Dendritic cell treated with granulocyte-macrophage colony-stimulating factor and Interleukin-4, amounts not matched to agents 40 ng/mL and 50 ng/mL, for 4 days (primary cell): ENCODE results near the gene MOSMO.
"Not testable (repeated sequence)": the region's sequence is repeated elsewhere in the genome, so short reads cannot be mapped to it uniquely, and the experiment has no call there.

Experiments used
- H3K27ac Mint-ChIP-seq: one replicate; pipeline ENCODE4 v1.8.0; 2022; ENCODE audit warnings: mild to moderate bottlenecking, mixed read lengths
- H3K27me3 Mint-ChIP-seq: one replicate; pipeline ENCODE4 v1.8.0; 2022; ENCODE audit warnings: mild to moderate bottlenecking, mixed read lengths
- H3K36me3 Mint-ChIP-seq: one replicate; pipeline ENCODE4 v1.8.0; 2022; ENCODE audit warnings: low read depth, mixed read lengths
- H3K4me1 Mint-ChIP-seq: one replicate; pipeline ENCODE4 v1.8.0; 2022; ENCODE audit warnings: low read depth, mixed read lengths
- H3K4me3 Mint-ChIP-seq: one replicate; pipeline ENCODE4 v1.8.0; 2022; ENCODE audit warnings: mild to moderate bottlenecking, moderate library complexity, mixed read lengths
- H3K9me3 Mint-ChIP-seq: one replicate; pipeline ENCODE4 v1.8.0; 2022; ENCODE audit warnings: mixed read lengths
- intact Hi-C: fragments of 100-400 bp; cut with micrococcal nuclease; formaldehyde crosslinking; loops from one replicate; pipeline ENCODE4 v1.15.0; 2022

Gene MOSMO

GRCh38 chr16:22099256-22099975, 91.5 kb downstream of the MOSMO start:
- peaks cover 5% of the 10 kb centered on the region for H3K4me1 Mint-ChIP-seq
- H3K27ac Mint-ChIP-seq = no peak overlapping the region
- no peaks in the 10 kb centered on the region for H3K36me3 Mint-ChIP-seq
- peaks cover 5% of the 10 kb centered on the region for H3K27me3 Mint-ChIP-seq
- H3K4me3 Mint-ChIP-seq = no peak overlapping the region
- H3K9me3 Mint-ChIP-seq = no peaks in the 10 kb centered on the region
- intact Hi-C loops = no loop called here

GRCh38 chr16:22103441-22103840, 95.5 kb downstream of the MOSMO start:
- Mint-ChIP-seq H3K9me3 (no peaks in the 10 kb centered on the region), H3K4me1 (peaks cover 5% of the 10 kb centered on the region), H3K4me3 (no peak overlapping the region), H3K27me3 (peaks cover 3% of the 10 kb centered on the region), H3K36me3 (no peaks in the 10 kb centered on the region), H3K27ac (no peak overlapping the region)
- intact Hi-C loops = no loop called here

- intact Hi-C loops = no loop called here
- Mint-ChIP-seq H3K9me3 (no peaks in the 10 kb centered on the region), H3K27ac (no peak overlapping the region)
Observed at GRCh38 chr16:22109258-22109898, 101.5 kb downstream of the MOSMO start.

GRCh38 chr16:22111629-22112028, 103.7 kb downstream of the MOSMO start:
- H3K4me3 Mint-ChIP-seq, H3K9me3 Mint-ChIP-seq, H3K4me1 Mint-ChIP-seq, H3K27me3 Mint-ChIP-seq, H3K27ac Mint-ChIP-seq, intact Hi-C loops, H3K36me3 Mint-ChIP-seq: not testable (repeated sequence)

More at GRCh38 chr16:22109258-22109898, 101.5 kb downstream of the MOSMO start:
- Mint-ChIP-seq H3K36me3 (no peaks in the 10 kb centered on the region), H3K4me1 (no peaks in the 10 kb centered on the region), H3K27me3 (peaks cover 6% of the 10 kb centered on the region), H3K4me3 (no peak overlapping the region)

GRCh38 chr16:22116095-22116700, 108.3 kb downstream of the MOSMO start:
- H3K27ac Mint-ChIP-seq = no peak overlapping the region
- H3K4me1 Mint-ChIP-seq = no peaks in the 10 kb centered on the region
- intact Hi-C loops = no loop called here
- no peak overlapping the region for H3K4me3 Mint-ChIP-seq
- H3K9me3 Mint-ChIP-seq = no peaks in the 10 kb centered on the region
- H3K27me3 Mint-ChIP-seq = no peaks in the 10 kb centered on the region
- H3K36me3 Mint-ChIP-seq = no peaks in the 10 kb centered on the region

GRCh38 chr16:22117609-22118008, 109.7 kb downstream of the MOSMO start:
- Mint-ChIP-seq H3K4me3 (no peak overlapping the region), H3K27me3 (no peaks in the 10 kb centered on the region), H3K4me1 (no peaks in the 10 kb centered on the region), H3K9me3 (no peaks in the 10 kb centered on the region), H3K27ac (no peak overlapping the region), H3K36me3 (no peaks in the 10 kb centered on the region)
- intact Hi-C loops = no loop called here

GRCh38 chr16:22120440-22120839, 112.5 kb downstream of the MOSMO start:
- H3K4me1 Mint-ChIP-seq = peaks cover 10% of the 10 kb centered on the region
- intact Hi-C loops = no loop called here
- H3K9me3 Mint-ChIP-seq = no peaks in the 10 kb centered on the region
- no peaks in the 10 kb centered on the region for H3K27me3 Mint-ChIP-seq
- H3K4me3 Mint-ChIP-seq = no peak overlapping the region
- H3K36me3 Mint-ChIP-seq = no peaks in the 10 kb centered on the region
- no peak overlapping the region for H3K27ac Mint-ChIP-seq

- Mint-ChIP-seq H3K4me3 (no peak overlapping the region), H3K36me3 (no peaks in the 10 kb centered on the region), H3K4me1 (peaks cover 10% of the 10 kb centered on the region), H3K27ac (no peak overlapping the region), H3K27me3 (no peaks in the 10 kb centered on the region), H3K9me3 (no peaks in the 10 kb centered on the region)
- intact Hi-C loops = no loop called here
Observed at GRCh38 chr16:22122239-22122638, 114.3 kb downstream of the MOSMO start.

GRCh38 chr16:22123146-22123545, 115.2 kb downstream of the MOSMO start:
- H3K27me3 Mint-ChIP-seq = no peaks in the 10 kb centered on the region
- H3K4me1 Mint-ChIP-seq = peaks cover 10% of the 10 kb centered on the region
- H3K9me3 Mint-ChIP-seq = no peaks in the 10 kb centered on the region
- H3K27ac Mint-ChIP-seq = no peak overlapping the region
- no peaks in the 10 kb centered on the region for H3K36me3 Mint-ChIP-seq
- H3K4me3 Mint-ChIP-seq = no peak overlapping the region
- intact Hi-C loops = no loop called here

GRCh38 chr16:22123759-22124490, 116.0 kb downstream of the MOSMO start:
- Mint-ChIP-seq H3K27me3 (no peaks in the 10 kb centered on the region), H3K4me3 (no peak overlapping the region), H3K27ac (no peak overlapping the region), H3K4me1 (peaks cover 10% of the 10 kb centered on the region), H3K36me3 (no peaks in the 10 kb centered on the region), H3K9me3 (no peaks in the 10 kb centered on the region)
- intact Hi-C loops = no loop called here

- Mint-ChIP-seq H3K4me3 (no peak overlapping the region), H3K27ac (no peak overlapping the region), H3K4me1 (peaks cover 10% of the 10 kb centered on the region), H3K9me3 (no peaks in the 10 kb centered on the region), H3K36me3 (no peaks in the 10 kb centered on the region), H3K27me3 (peaks cover 3% of the 10 kb centered on the region)
- intact Hi-C loops = no loop called here
Observed at GRCh38 chr16:22124583-22125284, 116.8 kb downstream of the MOSMO start.

- no peaks in the 10 kb centered on the region for H3K9me3 Mint-ChIP-seq
- no peaks in the 10 kb centered on the region for H3K36me3 Mint-ChIP-seq
- H3K4me3 Mint-ChIP-seq = no peak overlapping the region
- intact Hi-C loops = no loop called here
- H3K27me3 Mint-ChIP-seq = peaks cover 5% of the 10 kb centered on the region
- peaks cover 10% of the 10 kb centered on the region for H3K4me1 Mint-ChIP-seq
- no peak overlapping the region for H3K27ac Mint-ChIP-seq
Observed at GRCh38 chr16:22126037-22126558, 118.2 kb downstream of the MOSMO start.

GRCh38 chr16:22128537-22128936, 120.6 kb downstream of the MOSMO start:
- H3K9me3 Mint-ChIP-seq, H3K27ac Mint-ChIP-seq, intact Hi-C loops, H3K36me3 Mint-ChIP-seq, H3K27me3 Mint-ChIP-seq, H3K4me1 Mint-ChIP-seq, H3K4me3 Mint-ChIP-seq: not testable (repeated sequence)
